Progenitor cell of endocrine pancreas (in vitro differentiated cells): ENCODE results near the gene CNTLN. TPM values are rescaled to one million over a fixed set of nuclear protein-coding genes. Genes with fewer than 3 reads are reported as not detected.

ENCODE experiments used
- DNase-seq: peaks from one replicate; pipeline ENCODE4 v3.0.0; 2021; ENCODE audit warnings: low spot score; ENCODE audit not compliant: unreplicated experiment
- H3K27ac Mint-ChIP-seq: 2 replicates; pipeline ENCODE4 v1.8.0; 2021; ENCODE audit warnings: mild to moderate bottlenecking, moderate library complexity, mixed read lengths
- H3K27me3 Mint-ChIP-seq: 2 replicates; pipeline ENCODE4 v1.8.0; 2021; ENCODE audit warnings: mixed read lengths
- H3K36me3 Mint-ChIP-seq: 2 replicates; pipeline ENCODE4 v1.8.0; 2022; ENCODE audit warnings: mixed read lengths; ENCODE audit not compliant: insufficient read depth
- H3K4me1 Mint-ChIP-seq: 2 replicates; pipeline ENCODE4 v1.8.0; 2021; ENCODE audit warnings: low read depth, mixed read lengths
- H3K4me3 Mint-ChIP-seq: 2 replicates; pipeline ENCODE4 v1.8.0; 2021; ENCODE audit warnings: low read depth, mild to moderate bottlenecking, moderate library complexity, mixed read lengths
- H3K9me3 Mint-ChIP-seq: 2 replicates; pipeline ENCODE4 v1.8.0; 2021; ENCODE audit warnings: low read depth, mixed read lengths
- total RNA-seq: library from RNA; stranded (reverse); gene quantifications from 2 replicates; pipeline ENCODE4 v1.2.1, GENCODE V29; 2021
- TF ChIP-seq, protein P1 (sequence below): fragments of 200-600 bp; sonication (generic); IDR thresholded peaks from one replicate; pipeline ENCODE4 v1.5.0; 2021; ENCODE audit warnings: antibody characterized with exemption, mild to moderate bottlenecking; ENCODE audit not compliant: unreplicated experiment

Gene CNTLN
- total RNA-seq, 1 donor from 2014 or later = 7.8 TPM

DNA sequence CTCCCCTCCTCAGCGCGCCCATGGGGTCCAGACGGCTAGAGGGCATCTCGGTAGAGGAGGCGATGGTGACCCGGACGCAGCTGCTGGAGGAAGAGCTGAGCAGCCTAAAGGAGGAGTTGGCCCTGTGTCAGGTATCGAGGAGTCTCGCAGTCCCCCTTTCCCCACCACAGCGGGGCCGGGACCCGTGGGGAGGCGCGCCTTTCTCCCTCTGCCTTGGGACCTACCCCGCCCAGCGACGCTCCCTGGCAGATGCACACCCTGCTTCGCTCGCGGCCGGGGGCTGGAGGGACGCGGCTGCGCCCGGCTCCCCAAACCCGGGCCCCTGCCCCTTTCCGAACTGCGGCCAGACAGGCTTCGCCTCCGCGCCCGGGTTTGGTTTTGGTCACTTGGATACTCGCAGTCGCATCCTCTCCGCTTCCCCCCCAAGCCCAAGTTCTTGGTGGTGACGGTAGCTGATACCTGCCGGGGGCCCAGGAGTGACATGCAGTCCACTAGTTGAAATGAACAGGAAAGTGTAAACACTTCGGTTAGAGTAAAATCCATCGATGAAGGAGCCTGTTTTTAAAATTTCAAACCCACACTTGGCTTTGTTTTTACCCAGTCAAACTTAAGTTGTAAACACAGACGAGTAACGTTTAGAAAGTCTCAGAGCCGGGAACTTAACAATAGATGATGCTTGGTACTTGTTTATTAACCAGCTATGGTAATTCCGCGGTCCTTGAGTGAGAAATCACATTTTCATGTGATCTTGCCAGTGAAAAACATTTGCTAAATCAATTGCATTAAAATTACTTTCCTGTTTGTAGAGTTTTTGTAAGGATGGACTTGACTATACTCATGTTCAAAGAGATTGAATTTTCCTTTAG is 688 bp downstream of the CNTLN start:
- peaks cover 4% of the 10 kb centered on the region for H3K4me1 Mint-ChIP-seq
- TF ChIP-seq, protein P1, sequence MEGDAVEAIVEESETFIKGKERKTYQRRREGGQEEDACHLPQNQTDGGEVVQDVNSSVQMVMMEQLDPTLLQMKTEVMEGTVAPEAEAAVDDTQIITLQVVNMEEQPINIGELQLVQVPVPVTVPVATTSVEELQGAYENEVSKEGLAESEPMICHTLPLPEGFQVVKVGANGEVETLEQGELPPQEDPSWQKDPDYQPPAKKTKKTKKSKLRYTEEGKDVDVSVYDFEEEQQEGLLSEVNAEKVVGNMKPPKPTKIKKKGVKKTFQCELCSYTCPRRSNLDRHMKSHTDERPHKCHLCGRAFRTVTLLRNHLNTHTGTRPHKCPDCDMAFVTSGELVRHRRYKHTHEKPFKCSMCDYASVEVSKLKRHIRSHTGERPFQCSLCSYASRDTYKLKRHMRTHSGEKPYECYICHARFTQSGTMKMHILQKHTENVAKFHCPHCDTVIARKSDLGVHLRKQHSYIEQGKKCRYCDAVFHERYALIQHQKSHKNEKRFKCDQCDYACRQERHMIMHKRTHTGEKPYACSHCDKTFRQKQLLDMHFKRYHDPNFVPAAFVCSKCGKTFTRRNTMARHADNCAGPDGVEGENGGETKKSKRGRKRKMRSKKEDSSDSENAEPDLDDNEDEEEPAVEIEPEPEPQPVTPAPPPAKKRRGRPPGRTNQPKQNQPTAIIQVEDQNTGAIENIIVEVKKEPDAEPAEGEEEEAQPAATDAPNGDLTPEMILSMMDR = no peak
- no peaks in the 10 kb centered on the region for H3K9me3 Mint-ChIP-seq
- H3K36me3 Mint-ChIP-seq = no peaks in the 10 kb centered on the region
- peak overlapping the region; percentile 91 for H3K4me3 Mint-ChIP-seq
- peaks cover 9% of the 10 kb centered on the region for H3K27me3 Mint-ChIP-seq
- peak overlapping the region; percentile 65 for H3K27ac Mint-ChIP-seq
- peak; percentile 14 for DNase-seq

DNA sequence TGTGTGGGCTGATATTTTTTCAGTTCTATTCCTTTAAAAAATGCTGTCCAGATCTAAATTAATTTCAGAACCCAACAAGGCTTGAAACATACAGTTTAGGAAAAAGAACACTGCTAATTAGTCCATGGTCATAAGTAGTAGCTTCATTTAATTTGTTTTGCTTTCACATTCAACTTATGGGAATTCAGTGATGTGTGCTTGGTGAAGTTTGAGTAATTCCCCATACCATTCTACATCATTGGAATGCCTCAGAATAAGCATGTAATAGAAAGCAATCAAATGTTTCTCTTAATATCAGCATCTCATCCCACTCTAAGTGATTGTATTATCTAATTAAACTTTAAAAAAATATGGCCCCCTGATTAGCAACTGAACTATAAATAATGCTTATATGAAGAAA is 2.7 kb downstream of the CNTLN start:
- Mint-ChIP-seq H3K27ac (no peak overlapping the region), H3K27me3 (peaks cover 9% of the 10 kb centered on the region), H3K9me3 (no peaks in the 10 kb centered on the region), H3K4me1 (peaks cover 4% of the 10 kb centered on the region), H3K36me3 (no peaks in the 10 kb centered on the region), H3K4me3 (no peak overlapping the region)
- DNase-seq = no peak
- TF ChIP-seq, protein P1 = no peak

DNA sequence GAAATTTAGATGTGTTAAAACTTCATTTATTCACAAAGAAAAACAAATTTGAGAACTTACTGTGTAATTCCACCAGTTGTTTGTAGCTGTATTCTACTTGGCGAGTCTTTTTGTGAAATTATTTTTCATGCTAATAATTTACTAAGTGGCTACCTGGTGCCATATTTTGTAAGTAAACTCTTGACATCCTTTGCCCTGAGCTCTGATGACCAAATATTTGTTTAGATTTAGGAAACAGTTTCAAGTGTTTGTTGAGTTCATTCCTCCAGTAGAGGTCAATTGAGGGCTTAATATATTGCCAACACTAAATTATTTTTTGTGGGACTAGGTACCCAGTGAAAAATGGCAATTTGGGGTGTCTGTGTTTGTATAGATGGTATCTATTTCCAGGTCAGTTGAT is 3.7 kb downstream of the CNTLN start:
- Mint-ChIP-seq H3K27me3 (peaks cover 9% of the 10 kb centered on the region), H3K27ac (no peak overlapping the region), H3K9me3 (no peaks in the 10 kb centered on the region), H3K36me3 (no peaks in the 10 kb centered on the region), H3K4me3 (no peak overlapping the region), H3K4me1 (peaks cover 4% of the 10 kb centered on the region)
- TF ChIP-seq, protein P1 = no peak
- no peak for DNase-seq

DNA sequence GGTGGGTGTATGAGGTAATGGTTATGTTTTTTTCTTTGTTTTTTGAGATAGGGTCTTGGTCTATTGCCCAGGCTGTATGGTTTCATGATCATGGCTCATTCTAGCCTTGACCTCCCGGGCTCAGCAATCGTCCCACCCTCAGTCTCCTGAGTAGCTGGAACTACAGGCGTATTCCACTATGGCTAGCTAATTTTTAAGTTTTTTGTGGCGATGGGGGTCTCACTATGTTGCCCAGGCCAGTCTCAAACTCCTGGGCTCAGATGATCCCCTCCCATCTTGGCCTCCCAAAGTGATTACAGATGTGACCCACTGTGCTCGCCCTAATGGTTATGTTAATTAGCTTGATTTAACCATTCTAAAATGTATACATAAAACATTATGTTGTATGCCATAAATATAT is 5.6 kb downstream of the CNTLN start:
- H3K27ac Mint-ChIP-seq = no peak overlapping the region

DNA sequence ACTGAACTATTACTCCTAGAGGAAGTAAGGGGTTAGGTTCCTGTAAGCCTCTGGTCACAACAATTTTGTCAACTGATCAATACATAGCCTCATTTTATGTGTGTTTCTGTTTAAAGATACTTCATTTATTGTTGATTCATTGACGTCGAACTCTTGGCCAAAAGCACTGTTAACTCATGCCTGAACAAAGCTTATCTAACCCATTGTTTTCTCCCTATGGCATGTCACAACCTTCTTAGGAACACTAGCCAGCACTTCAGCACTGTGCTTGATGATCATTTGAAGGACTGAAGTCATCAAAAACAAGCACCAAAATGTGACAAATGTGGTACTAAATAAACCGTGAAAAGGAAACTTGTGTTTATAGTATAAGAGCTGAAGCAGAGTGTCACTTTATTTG is 13.5 kb downstream of the CNTLN start:
- TF ChIP-seq, protein P1 = no peak
- H3K4me1 Mint-ChIP-seq = no peaks in the 10 kb centered on the region
- no peaks in the 10 kb centered on the region for H3K27me3 Mint-ChIP-seq
- H3K4me3 Mint-ChIP-seq = no peak overlapping the region
- peaks cover 38% of the 10 kb centered on the region for H3K36me3 Mint-ChIP-seq
- H3K27ac Mint-ChIP-seq = no peak overlapping the region
- H3K9me3 Mint-ChIP-seq = peaks cover 31% of the 10 kb centered on the region
- no peak for DNase-seq

More for the DNA sequence above, 5.6 kb downstream of the CNTLN start:
- no peak overlapping the region for H3K4me3 Mint-ChIP-seq
- no peak for DNase-seq
- no peaks in the 10 kb centered on the region for H3K4me1 Mint-ChIP-seq
- H3K9me3 Mint-ChIP-seq = no peaks in the 10 kb centered on the region
- TF ChIP-seq, protein P1 = no peak
- no peaks in the 10 kb centered on the region for H3K27me3 Mint-ChIP-seq
- H3K36me3 Mint-ChIP-seq = peaks cover 2% of the 10 kb centered on the region
